IMR-90 (cell line): Measurements from ENCODE around the gene ZDHHC1. TPM values are rescaled to one million over a fixed set of nuclear protein-coding genes. Genes with fewer than 3 reads are reported as not detected.

ENCODE experiments used
- ATAC-seq: fragments of 200-7000 bp; cut with Tn5 transposase; 2 replicates; pipeline ENCODE4 v1.9.1; 2020; ENCODE audit warnings: low read depth, mild to moderate bottlenecking, moderate library complexity
- BruUV-seq: library from RNA; stranded (reverse); fragments of 400-500 nt; replicated peaks from 2 replicates; lab custom pipeline; 2021; lab: Mats Ljungman, UMichigan
- CTCF ChIA-PET: fragments of 300-600 bp; formaldehyde crosslinking; extraction: SDS; loops from one replicate; lab custom pipeline; 2021; ENCODE audit warnings: antibody characterized with exemption; lab: Yijun Ruan, JAX
- POLR2A ChIA-PET: fragments of 300-600 bp; sonication (Branson Sonifier 250); formaldehyde crosslinking; loops from one replicate; lab custom pipeline; 2022; ENCODE audit warnings: antibody characterized with exemption; ENCODE audit not compliant: unreplicated experiment; lab: Charles Lee
- DNase-seq: peaks from one replicate; pipeline ENCODE4 v3.0.0; 2013
- H2AFZ ChIP-seq: replicated peaks from 2 replicates; pipeline ENCODE3; 2013; ENCODE audit warnings: low read length, mild to moderate bottlenecking; ENCODE audit not compliant: poor library complexity
- H2AK5ac ChIP-seq: 2 replicates; pipeline ENCODE4 v1.6.1; 2013; ENCODE audit warnings: low read depth, low read length, inconsistent platforms
- H2AK9ac ChIP-seq: replicated peaks from 2 replicates; pipeline ENCODE3; 2013; ENCODE audit warnings: mild to moderate bottlenecking, low read depth, low read length, moderate library complexity; ENCODE audit not compliant: poor library complexity
- H2BK120ac ChIP-seq: 2 replicates; pipeline ENCODE4 v1.6.1; 2013; ENCODE audit warnings: low read depth, low read length, inconsistent platforms
- H2BK15ac ChIP-seq: 3 replicates; pipeline ENCODE4 v1.6.1; 2013; ENCODE audit warnings: low read depth, low read length, inconsistent platforms
- H2BK20ac ChIP-seq: 2 replicates; pipeline ENCODE4 v1.6.1; 2013; ENCODE audit warnings: low read depth, mild to moderate bottlenecking, inconsistent platforms, low read length, moderate library complexity
- H2BK5ac ChIP-seq: 2 replicates; pipeline ENCODE4 v1.6.1; 2013; ENCODE audit warnings: mild to moderate bottlenecking, low read depth, low read length, inconsistent platforms; ENCODE audit not compliant: poor library complexity, severe bottlenecking
- H3K14ac ChIP-seq: replicated peaks from 2 replicates; pipeline ENCODE4 v1.6.1; 2013; ENCODE audit warnings: low read depth, low read length, inconsistent platforms
- H3K18ac ChIP-seq: 2 replicates; pipeline ENCODE4 v1.6.1; 2013; ENCODE audit warnings: low read depth, low read length, control low read depth
- H3K23ac ChIP-seq: 2 replicates; pipeline ENCODE4 v1.6.1; 2013; ENCODE audit warnings: low read depth, low read length, inconsistent platforms
- H3K27ac ChIP-seq: 2 replicates; pipeline ENCODE4 v1.5.1; 2013; ENCODE audit warnings: mild to moderate bottlenecking, control low read depth, low read length; ENCODE audit not compliant: insufficient read depth
- H3K27me3 ChIP-seq: 2 replicates; pipeline ENCODE4 v1.6.1; 2013; ENCODE audit warnings: low read length; ENCODE audit not compliant: control insufficient read depth, insufficient read depth
- H3K36me3 ChIP-seq: 2 replicates; pipeline ENCODE4 v1.6.1; 2013; ENCODE audit warnings: low read length, mixed read lengths; ENCODE audit not compliant: control insufficient read depth, insufficient read depth
- H3K4ac ChIP-seq: 2 replicates; pipeline ENCODE4 v1.6.1; 2013; ENCODE audit warnings: low read depth, low read length, inconsistent platforms
- H3K4me1 ChIP-seq: 2 replicates; pipeline ENCODE4 v1.6.1; 2013; ENCODE audit warnings: low read length, mixed read lengths; ENCODE audit not compliant: control insufficient read depth, insufficient read depth
- H3K4me2 ChIP-seq: 2 replicates; pipeline ENCODE4 v1.6.1; 2013; ENCODE audit warnings: low read depth, mild to moderate bottlenecking, control low read depth, low read length, moderate library complexity
- H3K4me3 ChIP-seq: 2 replicates; pipeline ENCODE4 v1.5.1; 2013; ENCODE audit warnings: low read depth, mild to moderate bottlenecking, control low read depth, low read length, moderate library complexity; ENCODE audit not compliant: insufficient read depth
- H3K56ac ChIP-seq: 2 replicates; pipeline ENCODE4 v1.6.1; 2013; ENCODE audit warnings: low read length, inconsistent platforms; ENCODE audit not compliant: insufficient read depth; ENCODE audit errors: extremely low read depth
- H3K79me1 ChIP-seq, 2 experiments: 2 replicates each; pipeline ENCODE4 v1.6.1; 2013; ENCODE audit warnings: low read length in 2 of 2, inconsistent platforms in 1 of 2, low read depth in 1 of 2
- H3K9ac ChIP-seq: 2 replicates; pipeline ENCODE4 v1.6.1; 2013; ENCODE audit warnings: low read depth, low read length, control low read depth
- H3K9me1 ChIP-seq: 2 replicates; pipeline ENCODE4 v1.6.1; 2013; ENCODE audit warnings: low read length, inconsistent platforms; ENCODE audit not compliant: insufficient read depth
- H3K9me3 ChIP-seq: 2 replicates; pipeline ENCODE4 v1.6.1; 2013; ENCODE audit warnings: low read length; ENCODE audit not compliant: control insufficient read depth, insufficient read depth
- H4K20me1 ChIP-seq: 2 replicates; pipeline ENCODE4 v1.6.1; 2013; ENCODE audit warnings: low read length, inconsistent platforms; ENCODE audit not compliant: insufficient read depth
- H4K5ac ChIP-seq: 2 replicates; pipeline ENCODE4 v1.6.1; 2013; ENCODE audit warnings: mild to moderate bottlenecking, low read depth, low read length, control low read depth
- H4K8ac ChIP-seq, 2 experiments: 2 replicates each; pipeline ENCODE4 v1.6.1; 2013; ENCODE audit warnings: low read depth in 2 of 2, low read length in 2 of 2, control low read depth in 1 of 2, inconsistent platforms in 1 of 2
- H4K91ac ChIP-seq: 2 replicates; pipeline ENCODE4 v1.6.1; 2013; ENCODE audit warnings: low read depth, low read length, inconsistent platforms; ENCODE audit not compliant: insufficient read depth
- BHLHE40 ChIP-seq: fragments of 150-350 bp; IDR thresholded peaks from 2 replicates; pipeline ENCODE4 v1.6.1; 2016; ENCODE audit warnings: mild to moderate bottlenecking, low read depth, low read length
- CEBPB ChIP-seq: IDR thresholded peaks from 2 replicates; pipeline ENCODE4 v1.6.1; 2012; ENCODE audit warnings: low read depth, low read length, improper control_type of control experiment
- CHD1 ChIP-seq: IDR thresholded peaks from 2 replicates; pipeline ENCODE4 v1.6.1; 2012; ENCODE audit warnings: low read depth, low read length, improper control_type of control experiment
- ELK1 ChIP-seq: fragments of 150-350 bp; IDR thresholded peaks from 2 replicates; pipeline ENCODE4 v1.6.1; 2016; ENCODE audit warnings: low read depth, mild to moderate bottlenecking, low read length, moderate library complexity, borderline replicate concordance
- FOS ChIP-seq: fragments of 150-350 bp; IDR thresholded peaks from 2 replicates; pipeline ENCODE4 v1.6.1; 2016; ENCODE audit warnings: low read depth, low read length
- MAFK ChIP-seq: IDR thresholded peaks from 2 replicates; pipeline ENCODE4 v1.6.1; 2012; ENCODE audit warnings: low read depth, low read length, improper control_type of control experiment
- MAZ ChIP-seq: IDR thresholded peaks from 2 replicates; pipeline ENCODE4 v1.6.1; 2012; ENCODE audit warnings: low read depth, mild to moderate bottlenecking, low read length, improper control_type of control experiment, moderate library complexity, borderline replicate concordance
- POLR2A ChIP-seq: IDR thresholded peaks from 2 replicates; pipeline ENCODE4 v1.6.1; 2012; ENCODE audit warnings: mild to moderate bottlenecking, low read depth, low read length
- RAD21 ChIP-seq: IDR thresholded peaks from 2 replicates; pipeline ENCODE4 v1.6.1; 2012; ENCODE audit warnings: low read length, improper control_type of control experiment
- RCOR1 ChIP-seq: IDR thresholded peaks from 2 replicates; pipeline ENCODE4 v1.6.1; 2012; ENCODE audit warnings: mild to moderate bottlenecking, low read length, improper control_type of control experiment; ENCODE audit not compliant: insufficient replicate concordance
- RFX5 ChIP-seq: IDR thresholded peaks from 2 replicates; pipeline ENCODE4 v1.8.0; 2012; ENCODE audit warnings: low read depth, mild to moderate bottlenecking, low read length, moderate library complexity
- SMC3 ChIP-seq: fragments of 150-350 bp; IDR thresholded peaks from 2 replicates; pipeline ENCODE4 v1.6.1; 2016; ENCODE audit warnings: low read depth, mild to moderate bottlenecking, antibody characterized with exemption, low read length, moderate library complexity
- WGBS, 2 experiments: methylation state at CpG; one replicate each; pipeline versions ENCODE4 v1.1.5 to v1.1.7; 2013; ENCODE audit warnings: missing lambda C conversion rate in 2 of 2; ENCODE audit not compliant: insufficient read length in 1 of 2; ENCODE audit errors: extremely low coverage in 2 of 2; 5-methylcytosine and 5-hydroxymethylcytosine counted together
- dilution Hi-C: fragments of 300-500 bp; cut with HindIII; formaldehyde crosslinking; loops from one replicate; pipeline ENCODE4 v1.14.3; 2018; ENCODE audit warnings: low sequenced_read_pairs; ENCODE audit not compliant: unreplicated experiment
- in situ Hi-C: fragments of 300-500 bp; cut with MboI; formaldehyde crosslinking; loops from 3 replicates; pipeline ENCODE4 v1.14.3; 2019; ENCODE audit warnings: low sequenced_read_pairs, inconsistent platforms, mixed read lengths
- intact Hi-C: fragments of 100-400 bp; cut with micrococcal nuclease; formaldehyde crosslinking; loops from 2 replicates; pipeline ENCODE4 v1.10.0; 2022
- polyA plus RNA-seq, 3 experiments: library from polyadenylated mRNA; depleted of rRNA; stranded (reverse); fragments of >200 nt; gene quantifications; 2 replicates each; pipeline ENCODE4 v1.2.3, GENCODE V29; 2012; ENCODE audit warnings: low replicate concordance in 1 of 3
- total RNA-seq: library from RNA; depleted of rRNA; stranded (reverse); fragments of >200 nt; gene quantifications from 2 replicates; pipeline ENCODE4 v1.2.3, GENCODE V29; 2012
- TF ChIP-seq, protein P1 (sequence below): conservative IDR thresholded peaks from 2 replicates; pipeline ENCODE4 v1.5.1; 2012; ENCODE audit warnings: mild to moderate bottlenecking, low read depth, low read length, improper control_type of control experiment
- TF ChIP-seq, protein P2 (sequence below): fragments of 150-350 bp; IDR thresholded peaks from 2 replicates; pipeline ENCODE4 v1.6.1; 2017; ENCODE audit warnings: mild to moderate bottlenecking, antibody characterized with exemption, low read length, low read depth

Gene ZDHHC1
- total and polyA plus RNA-seq, 2 of the 4 experiments (the other 2 are of a cell fraction) = 2.0 to 5.9 TPM

GRCh38 chr16:67460961-67461360, 44.7 kb upstream of the ZDHHC1 start:
- no peak for ATAC-seq
- peaks cover 96% of the 10 kb centered on the region for H4K20me1 ChIP-seq
- H4K8ac ChIP-seq = no peak overlapping the region
- no peak overlapping the region for H3K4me2 ChIP-seq
- no peak overlapping the region for H2BK120ac ChIP-seq
- no CpG with 5 or more reads among the region's 2 CpGs for WGBS, 2 experiments
- POLR2A ChIA-PET = no interaction called here
- no peak overlapping the region for H2BK5ac ChIP-seq
- intact Hi-C loops (no loop called here), in situ Hi-C loops (no loop called here), dilution Hi-C loops (no loop called here)
- no peak overlapping the region for H3K23ac ChIP-seq
- no peak overlapping the region for H3K14ac ChIP-seq
- no peak overlapping the region for H2AFZ ChIP-seq
- peaks cover 23 to 96% of the 10 kb centered on the region in 2 experiments for H3K79me1 ChIP-seq
- H3K56ac ChIP-seq = no peak overlapping the region
- no peak overlapping the region for H3K9ac ChIP-seq
- TF ChIP-seq CEBPB (no peak), RAD21 (no peak), MAZ (no peak), ELK1 (no peak), RFX5 (no peak), CHD1 (no peak), RCOR1 (no peak), POLR2A (no peak), FOS (no peak), BHLHE40 (no peak), SMC3 (no peak), MAFK (no peak)
- TF ChIP-seq, protein P1, sequence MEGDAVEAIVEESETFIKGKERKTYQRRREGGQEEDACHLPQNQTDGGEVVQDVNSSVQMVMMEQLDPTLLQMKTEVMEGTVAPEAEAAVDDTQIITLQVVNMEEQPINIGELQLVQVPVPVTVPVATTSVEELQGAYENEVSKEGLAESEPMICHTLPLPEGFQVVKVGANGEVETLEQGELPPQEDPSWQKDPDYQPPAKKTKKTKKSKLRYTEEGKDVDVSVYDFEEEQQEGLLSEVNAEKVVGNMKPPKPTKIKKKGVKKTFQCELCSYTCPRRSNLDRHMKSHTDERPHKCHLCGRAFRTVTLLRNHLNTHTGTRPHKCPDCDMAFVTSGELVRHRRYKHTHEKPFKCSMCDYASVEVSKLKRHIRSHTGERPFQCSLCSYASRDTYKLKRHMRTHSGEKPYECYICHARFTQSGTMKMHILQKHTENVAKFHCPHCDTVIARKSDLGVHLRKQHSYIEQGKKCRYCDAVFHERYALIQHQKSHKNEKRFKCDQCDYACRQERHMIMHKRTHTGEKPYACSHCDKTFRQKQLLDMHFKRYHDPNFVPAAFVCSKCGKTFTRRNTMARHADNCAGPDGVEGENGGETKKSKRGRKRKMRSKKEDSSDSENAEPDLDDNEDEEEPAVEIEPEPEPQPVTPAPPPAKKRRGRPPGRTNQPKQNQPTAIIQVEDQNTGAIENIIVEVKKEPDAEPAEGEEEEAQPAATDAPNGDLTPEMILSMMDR = no peak
- TF ChIP-seq, protein P2, sequence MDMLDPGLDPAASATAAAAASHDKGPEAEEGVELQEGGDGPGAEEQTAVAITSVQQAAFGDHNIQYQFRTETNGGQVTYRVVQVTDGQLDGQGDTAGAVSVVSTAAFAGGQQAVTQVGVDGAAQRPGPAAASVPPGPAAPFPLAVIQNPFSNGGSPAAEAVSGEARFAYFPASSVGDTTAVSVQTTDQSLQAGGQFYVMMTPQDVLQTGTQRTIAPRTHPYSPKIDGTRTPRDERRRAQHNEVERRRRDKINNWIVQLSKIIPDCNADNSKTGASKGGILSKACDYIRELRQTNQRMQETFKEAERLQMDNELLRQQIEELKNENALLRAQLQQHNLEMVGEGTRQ = no peak
- no peak overlapping the region for H2AK5ac ChIP-seq
- H3K27ac ChIP-seq = no peak overlapping the region
- H3K9me1 ChIP-seq = peaks cover 15% of the 10 kb centered on the region
- no peak overlapping the region for H3K4ac ChIP-seq
- no peak overlapping the region for H2BK20ac ChIP-seq
- H3K18ac ChIP-seq = no peak overlapping the region
- DNase-seq = no peak
- H2AK9ac ChIP-seq = no peak overlapping the region
- BruUV-seq = no TSS peak
- H3K4me1 ChIP-seq = peaks cover 31% of the 10 kb centered on the region
- H2BK15ac ChIP-seq = no peak overlapping the region
- H3K27me3 ChIP-seq = no peaks in the 10 kb centered on the region
- CTCF ChIA-PET = no interaction called here
- H4K5ac ChIP-seq = no peak overlapping the region
- no peak overlapping the region for H3K4me3 ChIP-seq
- peaks cover 6% of the 10 kb centered on the region for H3K36me3 ChIP-seq
- H3K9me3 ChIP-seq = no peaks in the 10 kb centered on the region
- no peak overlapping the region for H4K91ac ChIP-seq
